Activated CD4-positive, CD25-positive, alpha-beta regulatory T cell treated with anti-CD3 and anti-CD28 coated beads, Interleukin-2, amount 50 U/mL, for 24 hours (primary cell): ENCODE data around the gene TOGARAM1.
A peak's percentile ranks its signal among the peaks of the same experiment; 100 is the strongest.

Source experiments
- ATAC-seq, 2 donors: fragments of 150-1000 bp; cut with Tn5 transposase; one replicate each; pipeline ENCODE4 v1.10.0; 2021; ENCODE audit warnings: mild to moderate bottlenecking in 1 of 2, moderate library complexity in 1 of 2

TOGARAM1 gene

GRCh38 chr14:44963044-44963528 is 1.1 kb downstream of the TOGARAM1 start:
- no peak for ATAC-seq

GRCh38 chr14:44963775-44964380 is 1.9 kb downstream of the TOGARAM1 start:
- ATAC-seq = no peak

- no peak for ATAC-seq
Measured at GRCh38 chr14:44966601-44967336, 4.8 kb downstream of the TOGARAM1 start.

GRCh38 chr14:44968714-44969113 is 6.7 kb downstream of the TOGARAM1 start:
- ATAC-seq = no peak

- ATAC-seq = peak in 1 of 2 donors; percentile 17
Measured at GRCh38 chr14:44970907-44971306, 8.9 kb downstream of the TOGARAM1 start.

- ATAC-seq = no peak
Measured at GRCh38 chr14:44971459-44971858, 9.5 kb downstream of the TOGARAM1 start.

- no peak for ATAC-seq
Measured at GRCh38 chr14:44979273-44979672, 17.3 kb downstream of the TOGARAM1 start.

- ATAC-seq = no peak
Measured at GRCh38 chr14:44979740-44980356, 17.9 kb downstream of the TOGARAM1 start.

GRCh38 chr14:44981198-44981597 is 19.2 kb downstream of the TOGARAM1 start:
- no peak for ATAC-seq

- peak; percentile 32 to 68 for ATAC-seq
Measured at GRCh38 chr14:44982594-44982993, 20.6 kb downstream of the TOGARAM1 start.

- ATAC-seq = no peak
Measured at GRCh38 chr14:44988694-44989093, 26.7 kb downstream of the TOGARAM1 start.

GRCh38 chr14:44989497-44990440 is 27.8 kb downstream of the TOGARAM1 start:
- ATAC-seq = no peak

GRCh38 chr14:44990533-44990932 is 28.5 kb downstream of the TOGARAM1 start:
- ATAC-seq = no peak

GRCh38 chr14:44995196-44995595 is 33.2 kb downstream of the TOGARAM1 start:
- no peak for ATAC-seq

GRCh38 chr14:44995770-44996294 is 33.8 kb downstream of the TOGARAM1 start:
- ATAC-seq = no peak

GRCh38 chr14:45003924-45004323 is 41.9 kb downstream of the TOGARAM1 start:
- ATAC-seq = no peak

- ATAC-seq = no peak
Measured at GRCh38 chr14:45015133-45015532, 53.1 kb downstream of the TOGARAM1 start.

GRCh38 chr14:45028107-45028626 is 66.2 kb downstream of the TOGARAM1 start:
- no peak for ATAC-seq

- no peak for ATAC-seq
Measured at GRCh38 chr14:45034730-45035129, 72.7 kb downstream of the TOGARAM1 start.

GRCh38 chr14:45038256-45038655 is 76.3 kb downstream of the TOGARAM1 start:
- ATAC-seq = no peak

- ATAC-seq = no peak
Measured at GRCh38 chr14:45038865-45039264, 76.9 kb downstream of the TOGARAM1 start.

GRCh38 chr14:45039390-45039789 is 77.4 kb downstream of the TOGARAM1 start:
- ATAC-seq = no peak
